ENCODE measurements around the gene ARMH2.

- TF ChIP-seq CTCF (IDR thresholded peaks at IDR 0.05) (no peak), POLR2A (IDR thresholded peaks at IDR 0.05) (no peak)
These were observed 21.5 kb downstream of the ARMH2 start for GRCh38 chr6:24777227-24777626.
